ENCODE data around the gene NFYB. TPM values are rescaled to one million over a fixed set of nuclear protein-coding genes. Genes with fewer than 3 reads are reported as not detected.

NFYB gene
- total RNA-seq, 1 donor from 2014 or later: 40.2 TPM

- Mint-ChIP-seq H3K4me1 (peaks cover 14% of the 10 kb centered on the region), H3K27ac (no peak overlapping the region), H3K27me3 (ENCODE audit: low read depth) (peaks cover 4% of the 10 kb centered on the region), H3K36me3 (no peaks in the 10 kb centered on the region), H3K9me3 (no peaks in the 10 kb centered on the region), H3K4me3 (no peak overlapping the region)
- no peak for DNase-seq (ENCODE audit: low spot score in 2 of 2, unreplicated experiment in 2 of 2)
- no peak for TF ChIP-seq CTCF (IDR thresholded peaks at IDR 0.05; ENCODE audit: unreplicated experiment)
Measured at GRCh38 chr12:104154286-104154685, 16.3 kb upstream of the NFYB start.

GRCh38 chr12:104152685-104153241 is 14.8 kb upstream of the NFYB start:
- no peak overlapping the region for H3K27ac Mint-ChIP-seq
- H3K9me3 Mint-ChIP-seq: no peaks in the 10 kb centered on the region
- no peak for TF ChIP-seq CTCF (IDR thresholded peaks at IDR 0.05; ENCODE audit: unreplicated experiment)
- DNase-seq (ENCODE audit: low spot score in 2 of 2, unreplicated experiment in 2 of 2): no peak
- H3K36me3 Mint-ChIP-seq: no peaks in the 10 kb centered on the region
- peaks cover 14% of the 10 kb centered on the region for H3K4me1 Mint-ChIP-seq
- peaks cover 4% of the 10 kb centered on the region for H3K27me3 Mint-ChIP-seq (ENCODE audit: low read depth)
- H3K4me3 Mint-ChIP-seq: no peak overlapping the region

GRCh38 chr12:104150416-104150815 is 12.4 kb upstream of the NFYB start:
- H3K27ac Mint-ChIP-seq: no peak overlapping the region
- H3K27me3 Mint-ChIP-seq (ENCODE audit: low read depth): peaks cover 4% of the 10 kb centered on the region
- no peaks in the 10 kb centered on the region for H3K36me3 Mint-ChIP-seq
- DNase-seq (ENCODE audit: low spot score in 2 of 2, unreplicated experiment in 2 of 2): no peak
- no peak overlapping the region for H3K4me3 Mint-ChIP-seq
- TF ChIP-seq CTCF (IDR thresholded peaks at IDR 0.05; ENCODE audit: unreplicated experiment): no peak
- peaks cover 13% of the 10 kb centered on the region for H3K4me1 Mint-ChIP-seq
- no peaks in the 10 kb centered on the region for H3K9me3 Mint-ChIP-seq

GRCh38 chr12:104147346-104147745 is 9.3 kb upstream of the NFYB start:
- Mint-ChIP-seq H3K9me3 (peaks cover 3% of the 10 kb centered on the region), H3K27me3 (ENCODE audit: low read depth) (peaks cover 4% of the 10 kb centered on the region), H3K36me3 (no peaks in the 10 kb centered on the region), H3K4me1 (no peaks in the 10 kb centered on the region), H3K4me3 (no peak overlapping the region), H3K27ac (no peak overlapping the region)
- no peak for TF ChIP-seq CTCF (IDR thresholded peaks at IDR 0.05; ENCODE audit: unreplicated experiment)
- no peak for DNase-seq (ENCODE audit: low spot score in 2 of 2, unreplicated experiment in 2 of 2)

GRCh38 chr12:104143918-104144317 is 5.9 kb upstream of the NFYB start:
- peaks cover 3% of the 10 kb centered on the region for H3K9me3 Mint-ChIP-seq
- no peak overlapping the region for H3K27ac Mint-ChIP-seq
- peaks cover 3% of the 10 kb centered on the region for H3K4me1 Mint-ChIP-seq

More at GRCh38 chr12:104143918-104144317, 5.9 kb upstream of the NFYB start:
- TF ChIP-seq CTCF (IDR thresholded peaks at IDR 0.05; ENCODE audit: unreplicated experiment): no peak
- Mint-ChIP-seq H3K36me3 (no peaks in the 10 kb centered on the region), H3K27me3 (ENCODE audit: low read depth) (no peaks in the 10 kb centered on the region), H3K4me3 (no peak overlapping the region)
- DNase-seq (ENCODE audit: low spot score in 2 of 2, unreplicated experiment in 2 of 2): no peak

All from mesothelial cell of epicardium (in vitro differentiated cells).